Gastrocnemius medialis (tissue), 4 donors: ENCODE results near the gene RIN3.

Experiments
- CTCF ChIP-seq, 5 experiments: fragments of 450-650 bp in 3 of 5; fragments of 200-600 bp in 2 of 5; sonication (generic) in 2 of 5; IDR thresholded peaks in 4 of 5; conservative IDR thresholded peaks in 1 of 5; 1 replicate in 4 of 5; 2 replicates in 1 of 5; pipeline ENCODE4 v1.5.1; 2016 to 2019; ENCODE audit warnings: antibody characterized with exemption in 5 of 5, mild to moderate bottlenecking in 3 of 5, moderate library complexity in 3 of 5
- POLR2A ChIP-seq, 2 donors: fragments of 450-650 bp; IDR thresholded peaks; one replicate each; pipeline ENCODE4 v1.6.1; 2017; ENCODE audit warnings: antibody characterized with exemption in 2 of 2, mild to moderate bottlenecking in 2 of 2, moderate library complexity in 2 of 2

- TF ChIP-seq CTCF (IDR thresholded peaks at IDR 0.05 in 4 of 5, conservative IDR thresholded peaks at IDR 0.05 in 1 of 5) (no peak), POLR2A (IDR thresholded peaks at IDR 0.05) (no peak)
These were observed 137.1 kb downstream of the RIN3 start for GRCh38 chr14:92650581-92651105.
